A549 (cell line): Measurements from ENCODE around the gene SMLR1. TPM values are rescaled to one million over a fixed set of nuclear protein-coding genes. Genes with fewer than 3 reads are reported as not detected.

Experiments used
- ATAC-seq, 2 experiments: fragments of 200-7000 bp in 1 of 2; fragments of >200 bp in 1 of 2; cut with Nextera tagmentation in 1 of 2; cut with Tn5 transposase in 1 of 2; 3 replicates each; pipeline versions ENCODE4 v1.8.0 to v1.9.1; 2018 to 2020; ENCODE audit warnings: mild to moderate bottlenecking in 1 of 2, moderate library complexity in 1 of 2
- CTCF ChIA-PET: fragments of 300-600 bp; sonication (Branson Sonifier 250); formaldehyde crosslinking; extraction: SDS; loops from one replicate; lab custom pipeline; 2021; ENCODE audit warnings: antibody characterized with exemption, inconsistent platforms; lab: Yijun Ruan, JAX
- POLR2A ChIA-PET: fragments of 350-600 bp; formaldehyde crosslinking; extraction: SDS; loops from one replicate; lab custom pipeline; 2021; ENCODE audit warnings: antibody characterized with exemption, inconsistent platforms; lab: Yijun Ruan, JAX
- DNase-seq, 2 experiments: peaks; one replicate each; pipeline versions ENCODE4 v3.0.0 to v3.0.0-alpha.2; 2011 to 2016; ENCODE audit warnings: low read depth in 1 of 2, low spot score in 1 of 2
- FAIRE-seq: peaks from 2 replicates; lab custom pipeline; 2011; peaks lifted over from hg19 to GRCh38; lab: Jason Lieb, UNC
- H3K27ac ChIP-seq, 2 experiments: fragments of >200 bp; sonication (Bioruptor Twin); formaldehyde crosslinking; 3 replicates each; pipeline ENCODE4 v1.5.1; 2016 to 2017
- H3K4me1 ChIP-seq: fragments of >200 bp; sonication (Bioruptor Twin); formaldehyde crosslinking; 3 replicates; pipeline ENCODE4 v1.6.1; 2016
- H3K4me2 ChIP-seq: fragments of >200 bp; sonication (Bioruptor Twin); formaldehyde crosslinking; 3 replicates; pipeline ENCODE4 v1.6.1; 2016
- H3K4me3 ChIP-seq: fragments of >200 bp; sonication (Bioruptor Twin); formaldehyde crosslinking; 3 replicates; pipeline ENCODE4 v1.5.1; 2016
- H3K9me3 ChIP-seq: fragments of >200 bp; sonication (Bioruptor Twin); formaldehyde crosslinking; 3 replicates; pipeline ENCODE4 v1.6.1; 2016
- CEBPB ChIP-seq, 2 experiments: fragments of >200 bp in 1 of 2; sonication (Bioruptor Twin) in 1 of 2; formaldehyde crosslinking in 1 of 2; IDR thresholded peaks; 2 replicates each; pipeline ENCODE4 v1.6.1; 2012 to 2016
- CHD2 ChIP-seq: fragments of 150-350 bp; IDR thresholded peaks from 2 replicates; pipeline ENCODE4 v1.6.1; 2014; ENCODE audit warnings: low read length; ENCODE audit not compliant: partially characterized antibody
- CHD4 ChIP-seq: fragments of 200-600 bp; sonication (generic); IDR thresholded peaks from 2 replicates; pipeline ENCODE4 v1.6.1; 2016; ENCODE audit warnings: antibody characterized with exemption, mild to moderate bottlenecking, borderline replicate concordance
- CTCF ChIP-seq: fragments of >200 bp; sonication (Bioruptor Twin); formaldehyde crosslinking; IDR thresholded peaks from 3 replicates; pipeline ENCODE4 v1.5.1; 2016
- E2F6 ChIP-seq: IDR thresholded peaks from 2 replicates; pipeline ENCODE4 v1.6.1; 2012; ENCODE audit warnings: low read depth, borderline replicate concordance
- EHF ChIP-seq: fragments of 250-450 bp; sonication (Bioruptor Pico); IDR thresholded peaks from 2 replicates; pipeline ENCODE4 v1.5.0; 2020; ENCODE audit warnings: mild to moderate bottlenecking
- EP300 ChIP-seq, 2 experiments: fragments of >200 bp; sonication (Bioruptor Twin); formaldehyde crosslinking; IDR thresholded peaks; 2 replicates in 1 of 2; 3 replicates in 1 of 2; pipeline ENCODE4 v1.6.1; 2016 to 2017
- FOXS1 ChIP-seq: fragments of 250-450 bp; sonication (Bioruptor Pico); IDR thresholded peaks from 2 replicates; pipeline ENCODE4 v1.5.0; 2020; ENCODE audit warnings: mild to moderate bottlenecking, moderate library complexity
- KDM1A ChIP-seq: fragments of 200-600 bp; sonication (generic); IDR thresholded peaks from 2 replicates; pipeline ENCODE4 v1.6.1; 2016; ENCODE audit warnings: low read depth, mild to moderate bottlenecking
- KDM5A ChIP-seq: fragments of 200-600 bp; sonication (generic); IDR thresholded peaks from 2 replicates; pipeline ENCODE4 v1.6.1; 2016; ENCODE audit warnings: antibody characterized with exemption, mild to moderate bottlenecking
- MYC ChIP-seq: IDR thresholded peaks from 2 replicates; pipeline ENCODE4 v1.6.1; 2012; ENCODE audit warnings: mild to moderate bottlenecking, inconsistent platforms, low read length, improper control_type of control experiment, borderline replicate concordance
- NR3C1 ChIP-seq: fragments of >200 bp; sonication (Bioruptor Twin); formaldehyde crosslinking; IDR thresholded peaks from 3 replicates; pipeline ENCODE4 v1.6.1; 2017
- PHF8 ChIP-seq: fragments of 200-600 bp; sonication (generic); IDR thresholded peaks from 2 replicates; pipeline ENCODE4 v1.6.1; 2016; ENCODE audit warnings: low read depth, mild to moderate bottlenecking, antibody characterized with exemption, moderate library complexity, borderline replicate concordance
- POLR2AphosphoS2 ChIP-seq: conservative IDR thresholded peaks from 2 replicates; pipeline ENCODE4 v1.6.1; 2012; ENCODE audit warnings: low read length, improper control_type of control experiment, inconsistent platforms
- RAD21 ChIP-seq, 2 experiments: fragments of >200 bp in 1 of 2; sonication (Bioruptor Twin) in 1 of 2; formaldehyde crosslinking in 1 of 2; IDR thresholded peaks in 1 of 2; conservative IDR thresholded peaks in 1 of 2; 2 replicates in 1 of 2; 3 replicates in 1 of 2; pipeline ENCODE4 v1.6.1; 2012 to 2018; ENCODE audit warnings: inconsistent platforms in 1 of 2
- REST ChIP-seq: fragments of 200-600 bp; sonication (generic); IDR thresholded peaks from 2 replicates; pipeline ENCODE4 v1.6.1; 2016; ENCODE audit warnings: antibody characterized with exemption, mild to moderate bottlenecking, moderate library complexity
- SMC3 ChIP-seq: fragments of >200 bp; sonication (Bioruptor Twin); formaldehyde crosslinking; IDR thresholded peaks from 3 replicates; pipeline ENCODE4 v1.6.1; 2018; ENCODE audit warnings: inconsistent platforms
- TFCP2L1 ChIP-seq: fragments of 250-450 bp; sonication (Bioruptor Pico); IDR thresholded peaks from 2 replicates; pipeline ENCODE4 v1.5.0; 2021; ENCODE audit warnings: mild to moderate bottlenecking
- ZFP36 ChIP-seq: fragments of 450-650 bp; IDR thresholded peaks from 2 replicates; pipeline ENCODE4 v1.6.1; 2014; ENCODE audit warnings: borderline replicate concordance; ENCODE audit not compliant: partially characterized antibody
- ZSCAN20 ChIP-seq: fragments of 250-450 bp; sonication (Bioruptor Pico); IDR thresholded peaks from 2 replicates; pipeline ENCODE4 v1.8.0; 2022; ENCODE audit warnings: mild to moderate bottlenecking, moderate library complexity
- WGBS: methylation state at CpG from one replicate; pipeline ENCODE4 v1.1.6; 2017; ENCODE audit errors: missing lambda C conversion rate; 5-methylcytosine and 5-hydroxymethylcytosine counted together
- polyA plus RNA-seq, 4 experiments: library from polyadenylated mRNA; depleted of rRNA in 3 of 4; stranded (reverse); fragments of >200 nt; fragmentation: RNase III in 1 of 4; extraction: RNeasy Plus Mini Kit Qiagen cat#74134 plus additional on column Dnase treatment in 1 of 4; gene quantifications; 2 replicates in 3 of 4; 3 replicates in 1 of 4; pipeline ENCODE4 v1.2.3, GENCODE V29; 2011 to 2017
- TF ChIP-seq, protein P1 (sequence below): IDR thresholded peaks from 2 replicates; pipeline ENCODE4 v1.6.1; 2012
- TF ChIP-seq, protein P2 (sequence below): fragments of 250-450 bp; sonication (Bioruptor Pico); IDR thresholded peaks from 2 replicates; pipeline ENCODE4 v1.5.0; 2020; ENCODE audit warnings: low read depth, mild to moderate bottlenecking, moderate library complexity
- TF ChIP-seq, protein P3 (sequence below): fragments of 450-650 bp; IDR thresholded peaks from 2 replicates; pipeline ENCODE4 v1.6.1; 2014; ENCODE audit warnings: antibody characterized with exemption
- TF ChIP-seq, protein P4 (sequence below): fragments of 150-350 bp; IDR thresholded peaks from 2 replicates; pipeline ENCODE4 v1.6.1; 2014; ENCODE audit warnings: low read depth, mild to moderate bottlenecking, low read length

SMLR1 gene
- polyA plus RNA-seq, 2 of the 4 experiments (the other 2 are of a cell fraction) = 0.03 to 0.05 TPM

DNA sequence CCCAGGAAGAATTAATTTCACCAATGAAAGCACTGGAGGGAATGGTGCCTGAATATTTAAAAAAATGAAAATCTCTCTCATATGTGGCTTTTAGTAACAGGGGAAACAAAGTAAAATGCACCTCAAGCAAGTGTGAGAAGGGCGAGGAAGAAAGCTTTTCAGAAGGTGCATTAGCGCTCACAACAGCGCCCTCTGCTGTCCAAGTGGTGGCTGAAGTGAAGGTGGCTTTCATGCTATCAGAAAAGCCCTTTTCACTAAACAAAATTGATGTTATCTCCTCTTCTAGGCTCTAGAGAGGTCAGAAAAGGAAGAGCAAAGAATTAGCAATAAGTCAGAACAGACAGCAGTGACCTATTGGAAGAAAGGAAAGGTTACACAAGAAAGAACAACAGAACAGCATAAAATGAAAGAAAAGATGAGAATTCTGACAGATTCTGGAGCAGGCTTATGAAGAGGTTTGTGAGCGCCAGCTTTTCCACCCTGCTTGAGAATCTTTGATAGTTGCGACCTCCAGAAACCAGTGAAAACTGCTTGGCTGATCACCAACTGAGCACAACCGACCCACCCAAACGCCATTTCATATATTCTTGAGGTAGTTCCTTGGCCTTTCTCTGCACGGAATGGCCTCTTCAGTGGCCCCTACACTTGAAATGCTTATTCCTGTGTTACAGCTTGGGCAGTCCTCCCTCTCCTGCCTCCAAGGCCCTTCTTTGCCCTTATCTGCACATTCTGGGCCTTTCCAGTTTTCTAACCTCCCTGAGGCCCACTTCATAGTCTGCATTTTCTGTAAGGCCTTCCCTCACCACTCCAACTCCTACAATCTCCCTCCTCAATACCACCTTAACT lies 45.3 kb downstream of the SMLR1 start (continued):
- TF ChIP-seq, protein P1, sequence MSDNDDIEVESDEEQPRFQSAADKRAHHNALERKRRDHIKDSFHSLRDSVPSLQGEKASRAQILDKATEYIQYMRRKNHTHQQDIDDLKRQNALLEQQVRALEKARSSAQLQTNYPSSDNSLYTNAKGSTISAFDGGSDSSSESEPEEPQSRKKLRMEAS = no peak
- no peak for TF ChIP-seq KDM1A
- TF ChIP-seq, protein P2, sequence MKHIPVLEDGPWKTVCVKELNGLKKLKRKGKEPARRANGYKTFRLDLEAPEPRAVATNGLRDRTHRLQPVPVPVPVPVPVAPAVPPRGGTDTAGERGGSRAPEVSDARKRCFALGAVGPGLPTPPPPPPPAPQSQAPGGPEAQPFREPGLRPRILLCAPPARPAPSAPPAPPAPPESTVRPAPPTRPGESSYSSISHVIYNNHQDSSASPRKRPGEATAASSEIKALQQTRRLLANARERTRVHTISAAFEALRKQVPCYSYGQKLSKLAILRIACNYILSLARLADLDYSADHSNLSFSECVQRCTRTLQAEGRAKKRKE (CRISPR knock-in tag) = no peak
- TF ChIP-seq, protein P3, sequence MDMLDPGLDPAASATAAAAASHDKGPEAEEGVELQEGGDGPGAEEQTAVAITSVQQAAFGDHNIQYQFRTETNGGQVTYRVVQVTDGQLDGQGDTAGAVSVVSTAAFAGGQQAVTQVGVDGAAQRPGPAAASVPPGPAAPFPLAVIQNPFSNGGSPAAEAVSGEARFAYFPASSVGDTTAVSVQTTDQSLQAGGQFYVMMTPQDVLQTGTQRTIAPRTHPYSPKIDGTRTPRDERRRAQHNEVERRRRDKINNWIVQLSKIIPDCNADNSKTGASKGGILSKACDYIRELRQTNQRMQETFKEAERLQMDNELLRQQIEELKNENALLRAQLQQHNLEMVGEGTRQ = no peak
- TF ChIP-seq KDM5A = no peak
- TF ChIP-seq, protein P4, sequence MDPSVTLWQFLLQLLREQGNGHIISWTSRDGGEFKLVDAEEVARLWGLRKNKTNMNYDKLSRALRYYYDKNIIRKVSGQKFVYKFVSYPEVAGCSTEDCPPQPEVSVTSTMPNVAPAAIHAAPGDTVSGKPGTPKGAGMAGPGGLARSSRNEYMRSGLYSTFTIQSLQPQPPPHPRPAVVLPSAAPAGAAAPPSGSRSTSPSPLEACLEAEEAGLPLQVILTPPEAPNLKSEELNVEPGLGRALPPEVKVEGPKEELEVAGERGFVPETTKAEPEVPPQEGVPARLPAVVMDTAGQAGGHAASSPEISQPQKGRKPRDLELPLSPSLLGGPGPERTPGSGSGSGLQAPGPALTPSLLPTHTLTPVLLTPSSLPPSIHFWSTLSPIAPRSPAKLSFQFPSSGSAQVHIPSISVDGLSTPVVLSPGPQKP = no peak
- peak; percentile 51 for TF ChIP-seq SMC3
- TF ChIP-seq CTCF = peak; percentile 76
- no peak for TF ChIP-seq POLR2AphosphoS2

DNA sequence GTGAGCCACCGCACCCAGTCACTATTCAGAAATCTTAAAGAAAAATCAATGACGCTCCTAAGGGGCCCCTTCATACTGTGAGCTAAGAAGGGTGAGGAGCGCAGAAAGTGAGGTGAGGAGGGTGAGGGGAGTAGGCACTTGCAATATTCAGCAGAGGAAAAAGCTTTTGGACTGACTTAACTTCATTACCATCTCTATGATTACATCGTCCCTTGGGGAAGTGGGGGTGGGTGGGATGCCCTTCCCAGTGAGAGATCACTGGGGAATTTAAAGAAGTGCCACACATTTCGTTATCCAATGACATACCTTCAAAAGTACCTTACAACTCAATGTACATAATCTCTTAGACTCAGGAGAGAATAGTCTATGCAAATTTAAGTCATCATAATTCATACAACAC lies 46.5 kb downstream of the SMLR1 start:
- H3K4me3 ChIP-seq = no peak overlapping the region
- POLR2A ChIA-PET = no interaction called here
- H3K4me1 ChIP-seq = no peaks in the 10 kb centered on the region
- 92% methylated on average over 5 of the region's 5 CpGs for WGBS
- no peak overlapping the region for H3K27ac ChIP-seq
- CTCF ChIA-PET = interaction anchor here (0.6 to 1.3 kb wide), 3 partner anchors 11 to 26 kb away, joined by 3 to 5 read pairs (median 3); no protein-coding TSS in a partner anchor
- no peak for ATAC-seq
- no peak for DNase-seq
- TF ChIP-seq E2F6 = no peak
- TF ChIP-seq ZSCAN20 = no peak
- no peak for TF ChIP-seq RAD21 (conservative IDR thresholded peaks at IDR 0.05 in 1 of 2, IDR thresholded peaks at IDR 0.05 in 1 of 2)
- no peak for TF ChIP-seq EP300 (IDR thresholded peaks at IDR 0.05)
- no peak for TF ChIP-seq ZFP36
- no peak for TF ChIP-seq NR3C1
- H3K9me3 ChIP-seq = no peaks in the 10 kb centered on the region
- H3K4me2 ChIP-seq = no peak overlapping the region
- no peak for FAIRE-seq

DNA sequence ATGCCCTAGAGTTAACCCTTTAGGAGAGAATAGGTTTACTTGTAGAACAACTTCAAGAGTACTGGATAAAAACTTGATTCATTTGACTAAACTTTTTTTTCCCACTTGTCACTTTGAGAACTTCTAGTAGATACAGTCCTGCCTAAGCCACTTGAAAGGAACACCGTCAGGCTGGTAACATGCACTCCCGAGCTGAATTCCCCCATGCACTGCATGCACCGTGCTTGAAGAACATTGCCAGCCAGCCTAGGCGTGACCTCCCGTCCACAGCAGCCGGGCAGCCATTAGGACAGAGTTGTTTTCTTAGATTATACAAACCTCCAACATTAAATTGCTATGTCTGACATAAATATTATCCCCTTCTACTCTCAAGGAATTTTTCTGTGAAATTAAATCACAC lies 52.6 kb downstream of the SMLR1 start:
- POLR2A ChIA-PET = no interaction called here
- no peak for FAIRE-seq
- CTCF ChIA-PET = no interaction called here
- no peak for DNase-seq
- Histone ChIP-seq H3K4me1 (no peaks in the 10 kb centered on the region), H3K4me2 (no peak overlapping the region), H3K9me3 (no peaks in the 10 kb centered on the region), H3K4me3 (no peak overlapping the region), H3K27ac (no peak overlapping the region)
- ATAC-seq = no peak
- 97% methylated on average over 6 of the region's 6 CpGs for WGBS
- no peak for TF ChIP-seq EHF
- TF ChIP-seq CHD4 = no peak
- TF ChIP-seq, protein P1 = no peak
- no peak for TF ChIP-seq EP300 (IDR thresholded peaks at IDR 0.05)
- TF ChIP-seq CHD2 = no peak
- no peak for TF ChIP-seq REST
- no peak for TF ChIP-seq PHF8
- TF ChIP-seq CEBPB (IDR thresholded peaks at IDR 0.05) = no peak
- TF ChIP-seq TFCP2L1 (CRISPR knock-in tag) = no peak
- no peak for TF ChIP-seq FOXS1
- no peak for TF ChIP-seq MYC
